Endothelial cell of umbilical vein (primary cell): ENCODE results near the gene ZNF491.

Source experiments
- EZH2 ChIP-seq: IDR thresholded peaks from 2 replicates; pipeline ENCODE4 v1.6.1; 2012; ENCODE audit warnings: borderline replicate concordance, low read depth, mild to moderate bottlenecking, moderate library complexity, low read length, inconsistent platforms; ENCODE audit not compliant: severe bottlenecking
- GATA2 ChIP-seq: IDR thresholded peaks from 2 replicates; pipeline ENCODE4 v1.7.0; 2011; ENCODE audit warnings: low read depth, mild to moderate bottlenecking, moderate library complexity, mixed read lengths, low read length; ENCODE audit not compliant: insufficient read length, insufficient read depth
- JUN ChIP-seq: IDR thresholded peaks from 2 replicates; pipeline ENCODE4 v1.6.1; 2011; ENCODE audit warnings: borderline replicate concordance, low read depth; ENCODE audit not compliant: insufficient read length, insufficient read depth
- MAX ChIP-seq: IDR thresholded peaks from 2 replicates; pipeline ENCODE4 v1.6.1; 2011; ENCODE audit not compliant: insufficient read depth, insufficient read length
- MYC ChIP-seq: IDR thresholded peaks from one replicate; pipeline ENCODE4 v1.6.1; 2011; ENCODE audit warnings: mild to moderate bottlenecking, low read depth, low read length
- POLR2A ChIP-seq: IDR thresholded peaks from 2 replicates; pipeline ENCODE4 v1.6.1; 2012; ENCODE audit warnings: low read depth, mild to moderate bottlenecking, control low read depth, low read length
- POLR2AphosphoS5 ChIP-seq: IDR thresholded peaks from 2 replicates; pipeline ENCODE4 v1.6.1; 2012; ENCODE audit warnings: low read depth, mild to moderate bottlenecking, control low read depth, low read length, moderate library complexity; ENCODE audit not compliant: insufficient read depth
- TF ChIP-seq, protein P1 (sequence below), 2 donors: IDR thresholded peaks; 1 replicate in 1 of 2; 2 replicates in 1 of 2; pipeline ENCODE4 v1.5.1; 2011; ENCODE audit warnings: low read length in 2 of 2, mild to moderate bottlenecking in 2 of 2, moderate library complexity in 2 of 2, control low read depth in 1 of 2, inconsistent platforms in 1 of 2, low read depth in 1 of 2; ENCODE audit not compliant: insufficient read depth in 1 of 2; ENCODE audit errors: extremely low read depth in 1 of 2

DNA sequence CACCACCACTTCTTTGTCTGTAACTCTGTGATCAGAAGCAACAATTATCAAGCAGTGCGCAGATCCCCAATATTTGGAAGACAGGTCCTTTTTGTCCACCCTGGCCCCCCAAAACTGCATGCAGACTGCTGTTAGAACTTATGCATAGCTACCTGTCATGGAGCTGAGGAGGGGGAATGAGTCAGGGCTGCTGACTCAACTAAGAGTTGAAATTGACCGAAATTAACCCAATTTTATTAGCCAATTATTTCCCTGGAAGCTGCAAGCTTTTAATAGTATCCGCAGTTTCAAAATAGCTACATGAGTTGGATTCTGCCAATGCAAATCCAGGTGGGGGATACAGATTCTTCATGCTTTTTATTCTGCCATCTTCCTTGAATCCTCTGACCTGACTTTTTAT lies 14.0 kb upstream of the ZNF491 start:
- TF ChIP-seq POLR2A = no peak
- TF ChIP-seq POLR2AphosphoS5 = no peak
- TF ChIP-seq EZH2 = no peak
- TF ChIP-seq GATA2 = no peak
- TF ChIP-seq, protein P1, sequence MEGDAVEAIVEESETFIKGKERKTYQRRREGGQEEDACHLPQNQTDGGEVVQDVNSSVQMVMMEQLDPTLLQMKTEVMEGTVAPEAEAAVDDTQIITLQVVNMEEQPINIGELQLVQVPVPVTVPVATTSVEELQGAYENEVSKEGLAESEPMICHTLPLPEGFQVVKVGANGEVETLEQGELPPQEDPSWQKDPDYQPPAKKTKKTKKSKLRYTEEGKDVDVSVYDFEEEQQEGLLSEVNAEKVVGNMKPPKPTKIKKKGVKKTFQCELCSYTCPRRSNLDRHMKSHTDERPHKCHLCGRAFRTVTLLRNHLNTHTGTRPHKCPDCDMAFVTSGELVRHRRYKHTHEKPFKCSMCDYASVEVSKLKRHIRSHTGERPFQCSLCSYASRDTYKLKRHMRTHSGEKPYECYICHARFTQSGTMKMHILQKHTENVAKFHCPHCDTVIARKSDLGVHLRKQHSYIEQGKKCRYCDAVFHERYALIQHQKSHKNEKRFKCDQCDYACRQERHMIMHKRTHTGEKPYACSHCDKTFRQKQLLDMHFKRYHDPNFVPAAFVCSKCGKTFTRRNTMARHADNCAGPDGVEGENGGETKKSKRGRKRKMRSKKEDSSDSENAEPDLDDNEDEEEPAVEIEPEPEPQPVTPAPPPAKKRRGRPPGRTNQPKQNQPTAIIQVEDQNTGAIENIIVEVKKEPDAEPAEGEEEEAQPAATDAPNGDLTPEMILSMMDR (IDR thresholded peaks at IDR 0.05; ENCODE audit: extremely low read depth in 1 of 2, insufficient read depth in 1 of 2, low read depth in 1 of 2, low read length in 2 of 2) = no peak
- no peak for TF ChIP-seq JUN
- no peak for TF ChIP-seq MAX
- TF ChIP-seq MYC = no peak
